ENCODE data around the gene LTV1.

Gene LTV1

GRCh38 chr6:143877584-143878271 is 34.6 kb downstream of the LTV1 start:
- H3K79me1 ChIP-seq (replicated peaks; ENCODE audit: low read length, poor library complexity, severe bottlenecking), result no peaks in the 10 kb centered on the region
- no peak overlapping the region for H4K91ac ChIP-seq (ENCODE audit: low read length)
- H3K9ac ChIP-seq (ENCODE audit: low read length), result no peak overlapping the region
- no peak overlapping the region for H3K14ac ChIP-seq (ENCODE audit: low read length in 2 of 2)
- H2BK5ac ChIP-seq (ENCODE audit: low read depth, low read length, poor library complexity, severe bottlenecking), result no peak overlapping the region
- no peak overlapping the region for H3K4me3 ChIP-seq (ENCODE audit: insufficient read depth in 1 of 2, low read depth in 1 of 2, low read length in 2 of 2)
- no peak overlapping the region for H3K4me2 ChIP-seq (ENCODE audit: low read length, poor library complexity, severe bottlenecking)
- no peak overlapping the region for H2BK15ac ChIP-seq (ENCODE audit: low read depth, poor library complexity, severe bottlenecking)
- H3K36me3 ChIP-seq (ENCODE audit: control insufficient read depth in 1 of 2, insufficient read depth in 2 of 2, low read depth in 1 of 2, low read length in 2 of 2), result no peaks in the 10 kb centered on the region
- no peak overlapping the region for H3K18ac ChIP-seq (ENCODE audit: low read depth in 1 of 2, low read length in 2 of 2)
- H3K4me1 ChIP-seq (ENCODE audit: control insufficient read depth, insufficient read depth, low read depth, low read length), result no peaks in the 10 kb centered on the region
- WGBS, result 90% methylated on average over 1 of the region's 1 CpG
- no peak overlapping the region for H4K8ac ChIP-seq (ENCODE audit: low read length)
- DNase-seq, result no peak
- H2AFZ ChIP-seq (ENCODE audit: low read depth, low read length), result no peak overlapping the region
- H2BK12ac ChIP-seq (ENCODE audit: low read length in 2 of 2), result no peak overlapping the region
- H3K9me3 ChIP-seq (ENCODE audit: control insufficient read depth, low read length), result peaks cover 12% of the 10 kb centered on the region
- no peaks in the 10 kb centered on the region for H3K27me3 ChIP-seq (ENCODE audit: control insufficient read depth in 1 of 2, insufficient read depth in 1 of 2, low read length in 2 of 2)
- no peak overlapping the region for H3K27ac ChIP-seq (ENCODE audit: low read length, poor library complexity, severe bottlenecking)
- no peak overlapping the region for H2AK5ac ChIP-seq (ENCODE audit: low read length, severe bottlenecking)
- H2BK120ac ChIP-seq (ENCODE audit: low read depth, low read length), result no peak overlapping the region
- H3K4ac ChIP-seq (ENCODE audit: low read depth in 1 of 2, low read length in 2 of 2), result no peak overlapping the region
- H3K23ac ChIP-seq (ENCODE audit: low read length in 2 of 2), result no peak overlapping the region

DNA sequence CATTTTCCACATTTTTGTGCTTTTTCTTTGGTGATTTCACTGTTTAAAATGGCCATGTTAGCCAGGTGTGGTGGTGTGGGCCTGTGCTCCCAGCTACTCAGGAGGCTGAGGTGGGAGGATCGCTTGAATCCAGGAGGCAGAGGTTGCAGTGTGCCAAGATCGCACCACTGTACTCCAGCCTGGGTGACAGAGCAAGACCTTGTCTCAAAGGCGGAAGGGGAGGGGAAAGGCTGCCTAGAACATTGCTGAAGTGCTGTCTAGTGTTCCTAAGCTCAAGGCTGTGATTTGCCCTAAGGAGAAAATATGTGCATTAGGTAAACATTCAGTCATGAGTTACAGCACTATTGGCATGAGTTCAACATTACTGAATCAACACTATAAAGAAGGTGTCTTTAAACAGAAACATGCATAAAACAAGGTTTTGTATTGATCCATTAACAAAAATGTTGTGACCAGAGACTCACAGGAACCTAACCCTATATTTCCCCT is 35.2 kb downstream of the LTV1 start:
- Histone ChIP-seq H2BK120ac (ENCODE audit: low read depth, low read length) (no peak overlapping the region), H3K36me3 (ENCODE audit: control insufficient read depth in 1 of 2, insufficient read depth in 2 of 2, low read depth in 1 of 2, low read length in 2 of 2) (no peaks in the 10 kb centered on the region)

GRCh38 chr6:143880412-143880811 is 37.3 kb downstream of the LTV1 start:
- Histone ChIP-seq H3K4me2 (ENCODE audit: low read length, poor library complexity, severe bottlenecking) (no peak overlapping the region), H2BK15ac (ENCODE audit: low read depth, poor library complexity, severe bottlenecking) (no peak overlapping the region), H3K79me1 (replicated peaks; ENCODE audit: low read length, poor library complexity, severe bottlenecking) (no peaks in the 10 kb centered on the region), H4K91ac (ENCODE audit: low read length) (no peak overlapping the region), H3K4me3 (ENCODE audit: insufficient read depth in 1 of 2, low read depth in 1 of 2, low read length in 2 of 2) (no peak overlapping the region), H2AK5ac (ENCODE audit: low read length, severe bottlenecking) (no peak overlapping the region), H3K9me3 (ENCODE audit: control insufficient read depth, low read length) (peaks cover 8% of the 10 kb centered on the region), H3K4ac (ENCODE audit: low read depth in 1 of 2, low read length in 2 of 2) (no peak overlapping the region), H3K36me3 (ENCODE audit: control insufficient read depth in 1 of 2, insufficient read depth in 2 of 2, low read depth in 1 of 2, low read length in 2 of 2) (no peaks in the 10 kb centered on the region), H3K4me1 (ENCODE audit: control insufficient read depth, insufficient read depth, low read depth, low read length) (no peaks in the 10 kb centered on the region), H3K27ac (ENCODE audit: low read length, poor library complexity, severe bottlenecking) (no peak overlapping the region), H2BK120ac (ENCODE audit: low read depth, low read length) (no peak overlapping the region), H3K14ac (ENCODE audit: low read length in 2 of 2) (no peak overlapping the region), H3K27me3 (ENCODE audit: control insufficient read depth in 1 of 2, insufficient read depth in 1 of 2, low read length in 2 of 2) (no peaks in the 10 kb centered on the region), H4K8ac (ENCODE audit: low read length) (no peak overlapping the region), H3K18ac (ENCODE audit: low read depth in 1 of 2, low read length in 2 of 2) (no peak overlapping the region), H3K9ac (ENCODE audit: low read length) (no peak overlapping the region), H2AFZ (ENCODE audit: low read depth, low read length) (no peak overlapping the region), H2BK12ac (ENCODE audit: low read length in 2 of 2) (no peak overlapping the region), H2BK5ac (ENCODE audit: low read depth, low read length, poor library complexity, severe bottlenecking) (no peak overlapping the region), H3K23ac (ENCODE audit: low read length in 2 of 2) (no peak overlapping the region)
- DNase-seq, result no peak
- 89% methylated on average over 1 of the region's 2 CpGs for WGBS

More for the DNA sequence above, 35.2 kb downstream of the LTV1 start:
- WGBS, result 97% methylated on average over 3 of the region's 3 CpGs
- no peak overlapping the region for H2BK15ac ChIP-seq (ENCODE audit: low read depth, poor library complexity, severe bottlenecking)
- peaks cover 12% of the 10 kb centered on the region for H3K9me3 ChIP-seq (ENCODE audit: control insufficient read depth, low read length)
- no peak overlapping the region for H2AFZ ChIP-seq (ENCODE audit: low read depth, low read length)
- no peak overlapping the region for H4K8ac ChIP-seq (ENCODE audit: low read length)
- no peak overlapping the region for H3K9ac ChIP-seq (ENCODE audit: low read length)
- H3K27ac ChIP-seq (ENCODE audit: low read length, poor library complexity, severe bottlenecking), result no peak overlapping the region
- no peak overlapping the region for H2BK12ac ChIP-seq (ENCODE audit: low read length in 2 of 2)
- H2BK5ac ChIP-seq (ENCODE audit: low read depth, low read length, poor library complexity, severe bottlenecking), result no peak overlapping the region
- no peak overlapping the region for H3K4me2 ChIP-seq (ENCODE audit: low read length, poor library complexity, severe bottlenecking)
- no peak overlapping the region for H3K14ac ChIP-seq (ENCODE audit: low read length in 2 of 2)
- no peak for DNase-seq
- H2AK5ac ChIP-seq (ENCODE audit: low read length, severe bottlenecking), result no peak overlapping the region
- no peaks in the 10 kb centered on the region for H3K4me1 ChIP-seq (ENCODE audit: control insufficient read depth, insufficient read depth, low read depth, low read length)
- no peak overlapping the region for H3K23ac ChIP-seq (ENCODE audit: low read length in 2 of 2)
- H3K18ac ChIP-seq (ENCODE audit: low read depth in 1 of 2, low read length in 2 of 2), result no peak overlapping the region
- H3K4ac ChIP-seq (ENCODE audit: low read depth in 1 of 2, low read length in 2 of 2), result no peak overlapping the region
- no peak overlapping the region for H4K91ac ChIP-seq (ENCODE audit: low read length)
- H3K4me3 ChIP-seq (ENCODE audit: insufficient read depth in 1 of 2, low read depth in 1 of 2, low read length in 2 of 2), result no peak overlapping the region
- H3K79me1 ChIP-seq (replicated peaks; ENCODE audit: low read length, poor library complexity, severe bottlenecking), result no peaks in the 10 kb centered on the region
- H3K27me3 ChIP-seq (ENCODE audit: control insufficient read depth in 1 of 2, insufficient read depth in 1 of 2, low read length in 2 of 2), result no peaks in the 10 kb centered on the region

DNA sequence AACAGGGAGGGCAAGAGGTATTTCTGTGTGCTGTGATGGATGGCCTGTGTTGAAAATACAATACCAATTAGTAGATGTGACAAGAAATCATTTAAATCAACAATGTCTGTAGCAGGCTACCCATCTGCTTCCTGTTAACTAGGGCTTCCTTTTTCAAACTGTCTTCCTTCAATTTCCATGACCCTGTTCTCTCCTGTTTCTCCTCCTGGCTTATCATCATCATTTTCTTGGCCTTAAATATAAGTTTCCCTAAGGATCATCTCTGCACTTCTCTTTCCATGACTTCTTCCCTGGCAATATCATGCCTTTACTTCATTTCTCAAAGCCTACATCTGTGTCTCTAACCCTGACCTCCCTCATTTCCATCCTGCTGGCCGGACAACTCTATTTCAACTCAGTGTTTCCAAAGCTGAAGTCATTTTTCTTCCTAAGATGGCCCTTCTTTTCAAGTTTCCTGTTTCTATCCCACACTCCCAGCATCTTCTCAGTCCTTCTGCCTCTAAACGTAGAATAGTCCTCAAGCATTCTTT is 39.3 kb downstream of the LTV1 start:
- H3K36me3 ChIP-seq (ENCODE audit: control insufficient read depth in 1 of 2, insufficient read depth in 2 of 2, low read depth in 1 of 2, low read length in 2 of 2), result no peaks in the 10 kb centered on the region
- no peak overlapping the region for H3K14ac ChIP-seq (ENCODE audit: low read length in 2 of 2)
- H3K79me1 ChIP-seq (replicated peaks; ENCODE audit: low read length, poor library complexity, severe bottlenecking), result no peaks in the 10 kb centered on the region
- no peak overlapping the region for H3K4ac ChIP-seq (ENCODE audit: low read depth in 1 of 2, low read length in 2 of 2)
- no peak overlapping the region for H4K91ac ChIP-seq (ENCODE audit: low read length)
- no peak overlapping the region for H3K4me3 ChIP-seq (ENCODE audit: insufficient read depth in 1 of 2, low read depth in 1 of 2, low read length in 2 of 2)
- 92% methylated on average over 2 of the region's 2 CpGs for WGBS
- no peak overlapping the region for H3K4me2 ChIP-seq (ENCODE audit: low read length, poor library complexity, severe bottlenecking)
- H3K9ac ChIP-seq (ENCODE audit: low read length), result no peak overlapping the region
- H3K23ac ChIP-seq (ENCODE audit: low read length in 2 of 2), result no peak overlapping the region
- no peak overlapping the region for H2BK5ac ChIP-seq (ENCODE audit: low read depth, low read length, poor library complexity, severe bottlenecking)
- no peaks in the 10 kb centered on the region for H3K27me3 ChIP-seq (ENCODE audit: control insufficient read depth in 1 of 2, insufficient read depth in 1 of 2, low read length in 2 of 2)
- peaks cover 8% of the 10 kb centered on the region for H3K9me3 ChIP-seq (ENCODE audit: control insufficient read depth, low read length)
- no peak overlapping the region for H2BK120ac ChIP-seq (ENCODE audit: low read depth, low read length)
- no peak overlapping the region for H2AK5ac ChIP-seq (ENCODE audit: low read length, severe bottlenecking)
- no peak overlapping the region for H2AFZ ChIP-seq (ENCODE audit: low read depth, low read length)
- H2BK12ac ChIP-seq (ENCODE audit: low read length in 2 of 2), result no peak overlapping the region
- H2BK15ac ChIP-seq (ENCODE audit: low read depth, poor library complexity, severe bottlenecking), result no peak overlapping the region
- no peaks in the 10 kb centered on the region for H3K4me1 ChIP-seq (ENCODE audit: control insufficient read depth, insufficient read depth, low read depth, low read length)
- no peak overlapping the region for H4K8ac ChIP-seq (ENCODE audit: low read length)
- no peak overlapping the region for H3K18ac ChIP-seq (ENCODE audit: low read depth in 1 of 2, low read length in 2 of 2)
- no peak overlapping the region for H3K27ac ChIP-seq (ENCODE audit: low read length, poor library complexity, severe bottlenecking)
- no peak for DNase-seq
